TTC549 (cell line): ENCODE measurements around the gene ANKIB1.
"Not testable (repeated sequence)": the region's sequence is repeated elsewhere in the genome, so short reads cannot be mapped to it uniquely, and the experiment has no call there.

Source experiments
- FAIRE-seq: peaks from 2 replicates; lab custom pipeline; 2012; peaks lifted over from hg19 to GRCh38; lab: Jason Lieb, UNC

The ANKIB1 gene

GRCh38 chr7:92410162-92410561, 164.4 kb downstream of the ANKIB1 start:
- FAIRE-seq, result not testable (repeated sequence)

GRCh38 chr7:92412745-92413144, 167.0 kb downstream of the ANKIB1 start:
- no peak for FAIRE-seq

- no peak for FAIRE-seq
Measured at GRCh38 chr7:92413550-92413949, 167.8 kb downstream of the ANKIB1 start.

GRCh38 chr7:92415225-92415624, 169.5 kb downstream of the ANKIB1 start:
- no peak for FAIRE-seq

GRCh38 chr7:92417913-92418312, 172.1 kb downstream of the ANKIB1 start:
- FAIRE-seq, result no peak

- no peak for FAIRE-seq
Measured at GRCh38 chr7:92421676-92422435, 176.1 kb downstream of the ANKIB1 start.

- FAIRE-seq, result no peak
Measured at GRCh38 chr7:92422926-92423325, 177.2 kb downstream of the ANKIB1 start.

GRCh38 chr7:92423710-92424131, 177.9 kb downstream of the ANKIB1 start:
- FAIRE-seq, result no peak

GRCh38 chr7:92425311-92425947, 179.7 kb downstream of the ANKIB1 start:
- FAIRE-seq, result no peak

GRCh38 chr7:92427193-92427592, 181.4 kb downstream of the ANKIB1 start:
- FAIRE-seq, result no peak

- no peak for FAIRE-seq
Measured at GRCh38 chr7:92432299-92432946, 186.6 kb downstream of the ANKIB1 start.

- FAIRE-seq, result no peak
Measured at GRCh38 chr7:92433019-92433418, 187.2 kb downstream of the ANKIB1 start.

- no peak for FAIRE-seq
Measured at GRCh38 chr7:92435542-92435941, 189.8 kb downstream of the ANKIB1 start.

- no peak for FAIRE-seq
Measured at GRCh38 chr7:92436612-92437445, 191.1 kb downstream of the ANKIB1 start.

GRCh38 chr7:92437956-92438491, 192.2 kb downstream of the ANKIB1 start:
- no peak for FAIRE-seq

GRCh38 chr7:92442720-92443119, 196.9 kb downstream of the ANKIB1 start:
- FAIRE-seq, result not testable (repeated sequence)

GRCh38 chr7:92446869-92447344, 201.1 kb downstream of the ANKIB1 start:
- FAIRE-seq, result peak; percentile 69

- no peak for FAIRE-seq
Measured at GRCh38 chr7:92447345-92448204, 201.8 kb downstream of the ANKIB1 start, which contains the start of gene GATAD1. Gene GATAD1, plus strand, starts transcription at chr7:92447482. Its CDS starts 248 bp downstream, at chr7:92447730.

GRCh38 chr7:92448205-92448747, 202.5 kb downstream of the ANKIB1 start:
- no peak for FAIRE-seq
